GM23338 (cell line): ENCODE measurements around the gene TPH2. TPM values are rescaled to one million over a fixed set of nuclear protein-coding genes. Genes with fewer than 3 reads are reported as not detected.

Experiments used
- ATAC-seq: fragments of 200-7000 bp; cut with Tn5 transposase; 3 replicates; pipeline ENCODE4 v1.9.1; 2020
- DNase-seq: peaks from one replicate; pipeline ENCODE4 v3.0.0-alpha.2; 2015; ENCODE audit warnings: low spot score
- H2AFZ ChIP-seq: fragments of 200-600 bp; sonication (generic); 2 replicates; pipeline ENCODE4 v1.8.0; 2016; ENCODE audit warnings: antibody characterized with exemption, mild to moderate bottlenecking, moderate library complexity
- H3F3A ChIP-seq: fragments of 200-600 bp; sonication (generic); replicated peaks from 2 replicates; pipeline ENCODE4 v1.8.0; 2017; ENCODE audit warnings: antibody characterized with exemption, mixed run types, low read depth
- H3K27ac ChIP-seq: fragments of 200-600 bp; sonication (generic); 2 replicates; pipeline ENCODE4 v1.6.1; 2016; ENCODE audit warnings: low read depth
- H3K27me3 ChIP-seq: fragments of 200-600 bp; sonication (generic); 2 replicates; pipeline ENCODE4 v1.8.0; 2016; ENCODE audit warnings: mild to moderate bottlenecking, mixed run types, moderate library complexity; ENCODE audit not compliant: insufficient read depth
- H3K36me3 ChIP-seq: fragments of 200-600 bp; sonication (generic); 2 replicates; pipeline ENCODE4 v1.8.0; 2016; ENCODE audit warnings: mild to moderate bottlenecking; ENCODE audit not compliant: insufficient read depth
- H3K4me1 ChIP-seq: fragments of 200-600 bp; sonication (generic); 2 replicates; pipeline ENCODE4 v1.8.0; 2016; ENCODE audit warnings: mild to moderate bottlenecking, moderate library complexity; ENCODE audit not compliant: insufficient read depth
- H3K4me2 ChIP-seq: fragments of 200-600 bp; sonication (generic); 2 replicates; pipeline ENCODE4 v1.7.1; 2017; ENCODE audit warnings: mixed run types
- H3K4me3 ChIP-seq: fragments of 200-600 bp; sonication (generic); 2 replicates; pipeline ENCODE4 v1.6.1; 2016; ENCODE audit warnings: mixed run types
- H3K79me2 ChIP-seq: fragments of 200-600 bp; sonication (generic); replicated peaks from 2 replicates; pipeline ENCODE4 v1.8.0; 2017; ENCODE audit warnings: mild to moderate bottlenecking; ENCODE audit not compliant: insufficient read depth
- H3K9me2 ChIP-seq: fragments of 200-600 bp; sonication (generic); 2 replicates; pipeline ENCODE4 v1.8.0; 2017; ENCODE audit not compliant: insufficient read depth
- H4K20me1 ChIP-seq: fragments of 200-600 bp; sonication (generic); replicated peaks from 2 replicates; pipeline ENCODE4 v1.8.0; 2017; ENCODE audit warnings: mild to moderate bottlenecking; ENCODE audit not compliant: insufficient read depth
- H3K27ac Mint-ChIP-seq: 2 replicates; pipeline ENCODE4 v1.8.0; 2020; ENCODE audit warnings: inconsistent platforms, mild to moderate bottlenecking, moderate library complexity, mixed read lengths
- H3K27me3 Mint-ChIP-seq: 3 replicates; pipeline ENCODE4 v1.8.0; 2022; ENCODE audit warnings: low read depth, mild to moderate bottlenecking, moderate library complexity, mixed read lengths, inconsistent platforms; ENCODE audit not compliant: insufficient read depth, poor library complexity
- H3K36me3 Mint-ChIP-seq: 3 replicates; pipeline ENCODE4 v1.8.0; 2021; ENCODE audit warnings: low read depth, mild to moderate bottlenecking, inconsistent platforms, moderate library complexity, mixed read lengths
- H3K4me1 Mint-ChIP-seq: 3 replicates; pipeline ENCODE4 v1.8.0; 2020; ENCODE audit warnings: mild to moderate bottlenecking, inconsistent platforms, mixed read lengths
- H3K4me3 Mint-ChIP-seq: 3 replicates; pipeline ENCODE4 v1.8.0; 2021; ENCODE audit warnings: moderate library complexity, mild to moderate bottlenecking, inconsistent platforms, mixed read lengths
- H3K9me3 Mint-ChIP-seq: 3 replicates; pipeline ENCODE4 v1.8.0; 2020; ENCODE audit warnings: moderate library complexity, mild to moderate bottlenecking, inconsistent platforms, mixed read lengths
- EZH2phosphoT487 ChIP-seq: fragments of 200-600 bp; sonication (generic); IDR thresholded peaks from one replicate; pipeline ENCODE4 v1.8.1; 2018; ENCODE audit warnings: antibody characterized with exemption; ENCODE audit not compliant: unreplicated experiment
- JUNB ChIP-seq: IDR thresholded peaks from one replicate; pipeline ENCODE4 v1.6.1; 2016; ENCODE audit warnings: antibody characterized with exemption; ENCODE audit not compliant: unreplicated experiment
- polyA plus RNA-seq: library from polyadenylated mRNA; unstranded; fragments of >200 nt; fragmentation: Nextera tagmentation; extraction: Ambion mirVana; gene quantifications from 2 replicates; pipeline ENCODE4 v1.2.1, GENCODE V29; 2016
- total RNA-seq: library from RNA; depleted of rRNA; stranded (reverse); fragments of >200 nt; shearing (Covaris generic); gene quantifications from 2 replicates; pipeline ENCODE4 v1.2.3, GENCODE V29; 2014
- TF ChIP-seq, protein P1 (sequence below): fragments of 250-450 bp; sonication (Bioruptor Pico); IDR thresholded peaks from 2 replicates; pipeline ENCODE4 v1.5.0; 2020; ENCODE audit warnings: mild to moderate bottlenecking, moderate library complexity
- TF ChIP-seq, protein P2 (sequence below): IDR thresholded peaks from 2 replicates; pipeline ENCODE4 v1.6.1; 2016; ENCODE audit warnings: antibody characterized with exemption
- TF ChIP-seq, protein P3 (sequence below): IDR thresholded peaks from one replicate; pipeline ENCODE4 v1.6.1; 2018; ENCODE audit warnings: antibody characterized with exemption; ENCODE audit not compliant: unreplicated experiment
- TF ChIP-seq, protein P4 (sequence below), 2 experiments: fragments of 200-600 bp in 1 of 2; sonication (generic) in 1 of 2; conservative IDR thresholded peaks; 2 replicates each; pipeline versions ENCODE4 v1.5.1 to v1.6.1; 2016 to 2017; ENCODE audit warnings: antibody characterized with exemption in 2 of 2, low read depth in 2 of 2, mild to moderate bottlenecking in 2 of 2, moderate library complexity in 1 of 2

TPH2 gene
- total and polyA plus RNA-seq, 2 experiments from 2014 or later = 0.94 to 1.4 TPM

DNA sequence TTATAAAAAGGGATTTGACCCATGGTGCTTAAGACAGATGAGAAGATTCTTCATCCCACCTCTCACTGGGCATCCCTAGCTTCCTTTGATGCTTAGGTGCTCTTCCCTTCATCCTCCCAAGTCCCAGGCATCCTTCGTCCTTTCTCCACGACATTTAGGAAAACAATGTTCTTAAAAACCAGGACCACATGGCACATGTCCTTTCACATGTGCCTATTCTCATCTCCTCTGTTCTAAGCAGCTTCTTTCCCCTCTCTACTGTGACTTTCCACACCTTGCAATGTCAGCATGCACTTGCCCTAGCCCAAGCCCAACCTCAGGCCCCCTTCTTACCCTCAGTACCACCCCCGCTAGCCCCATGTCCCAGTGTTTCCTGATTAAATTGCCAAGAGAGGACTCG, 12.2 kb downstream of the TPH2 start (continued):
- TF ChIP-seq, protein P1, sequence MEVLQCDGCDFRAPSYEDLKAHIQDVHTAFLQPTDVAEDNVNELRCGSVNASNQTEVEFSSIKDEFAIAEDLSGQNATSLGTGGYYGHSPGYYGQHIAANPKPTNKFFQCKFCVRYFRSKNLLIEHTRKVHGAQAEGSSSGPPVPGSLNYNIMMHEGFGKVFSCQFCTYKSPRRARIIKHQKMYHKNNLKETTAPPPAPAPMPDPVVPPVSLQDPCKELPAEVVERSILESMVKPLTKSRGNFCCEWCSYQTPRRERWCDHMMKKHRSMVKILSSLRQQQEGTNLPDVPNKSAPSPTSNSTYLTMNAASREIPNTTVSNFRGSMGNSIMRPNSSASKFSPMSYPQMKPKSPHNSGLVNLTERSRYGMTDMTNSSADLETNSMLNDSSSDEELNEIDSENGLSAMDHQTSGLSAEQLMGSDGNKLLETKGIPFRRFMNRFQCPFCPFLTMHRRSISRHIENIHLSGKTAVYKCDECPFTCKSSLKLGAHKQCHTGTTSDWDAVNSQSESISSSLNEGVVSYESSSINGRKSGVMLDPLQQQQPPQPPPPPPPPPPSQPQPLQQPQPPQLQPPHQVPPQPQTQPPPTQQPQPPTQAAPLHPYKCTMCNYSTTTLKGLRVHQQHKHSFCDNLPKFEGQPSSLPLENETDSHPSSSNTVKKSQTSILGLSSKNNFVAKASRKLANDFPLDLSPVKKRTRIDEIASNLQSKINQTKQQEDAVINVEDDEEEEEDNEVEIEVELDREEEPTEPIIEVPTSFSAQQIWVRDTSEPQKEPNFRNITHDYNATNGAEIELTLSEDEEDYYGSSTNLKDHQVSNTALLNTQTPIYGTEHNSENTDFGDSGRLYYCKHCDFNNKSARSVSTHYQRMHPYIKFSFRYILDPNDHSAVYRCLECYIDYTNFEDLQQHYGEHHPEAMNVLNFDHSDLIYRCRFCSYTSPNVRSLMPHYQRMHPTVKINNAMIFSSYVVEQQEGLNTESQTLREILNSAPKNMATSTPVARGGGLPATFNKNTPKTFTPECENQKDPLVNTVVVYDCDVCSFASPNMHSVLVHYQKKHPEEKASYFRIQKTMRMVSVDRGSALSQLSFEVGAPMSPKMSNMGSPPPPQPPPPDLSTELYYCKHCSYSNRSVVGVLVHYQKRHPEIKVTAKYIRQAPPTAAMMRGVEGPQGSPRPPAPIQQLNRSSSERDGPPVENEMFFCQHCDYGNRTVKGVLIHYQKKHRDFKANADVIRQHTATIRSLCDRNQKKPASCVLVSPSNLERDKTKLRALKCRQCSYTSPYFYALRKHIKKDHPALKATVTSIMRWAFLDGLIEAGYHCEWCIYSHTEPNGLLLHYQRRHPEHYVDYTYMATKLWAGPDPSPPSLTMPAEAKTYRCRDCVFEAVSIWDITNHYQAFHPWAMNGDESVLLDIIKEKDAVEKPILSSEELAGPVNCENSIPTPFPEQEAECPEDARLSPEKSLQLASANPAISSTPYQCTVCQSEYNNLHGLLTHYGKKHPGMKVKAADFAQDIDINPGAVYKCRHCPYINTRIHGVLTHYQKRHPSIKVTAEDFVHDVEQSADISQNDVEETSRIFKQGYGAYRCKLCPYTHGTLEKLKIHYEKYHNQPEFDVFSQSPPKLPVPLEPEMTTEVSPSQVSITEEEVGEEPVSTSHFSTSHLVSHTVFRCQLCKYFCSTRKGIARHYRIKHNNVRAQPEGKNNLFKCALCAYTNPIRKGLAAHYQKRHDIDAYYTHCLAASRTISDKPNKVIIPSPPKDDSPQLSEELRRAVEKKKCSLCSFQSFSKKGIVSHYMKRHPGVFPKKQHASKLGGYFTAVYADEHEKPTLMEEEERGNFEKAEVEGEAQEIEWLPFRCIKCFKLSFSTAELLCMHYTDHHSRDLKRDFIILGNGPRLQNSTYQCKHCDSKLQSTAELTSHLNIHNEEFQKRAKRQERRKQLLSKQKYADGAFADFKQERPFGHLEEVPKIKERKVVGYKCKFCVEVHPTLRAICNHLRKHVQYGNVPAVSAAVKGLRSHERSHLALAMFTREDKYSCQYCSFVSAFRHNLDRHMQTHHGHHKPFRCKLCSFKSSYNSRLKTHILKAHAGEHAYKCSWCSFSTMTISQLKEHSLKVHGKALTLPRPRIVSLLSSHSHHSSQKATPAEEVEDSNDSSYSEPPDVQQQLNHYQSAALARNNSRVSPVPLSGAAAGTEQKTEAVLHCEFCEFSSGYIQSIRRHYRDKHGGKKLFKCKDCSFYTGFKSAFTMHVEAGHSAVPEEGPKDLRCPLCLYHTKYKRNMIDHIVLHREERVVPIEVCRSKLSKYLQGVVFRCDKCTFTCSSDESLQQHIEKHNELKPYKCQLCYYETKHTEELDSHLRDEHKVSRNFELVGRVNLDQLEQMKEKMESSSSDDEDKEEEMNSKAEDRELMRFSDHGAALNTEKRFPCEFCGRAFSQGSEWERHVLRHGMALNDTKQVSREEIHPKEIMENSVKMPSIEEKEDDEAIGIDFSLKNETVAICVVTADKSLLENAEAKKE (CRISPR knock-in tag) = no peak

DNA sequence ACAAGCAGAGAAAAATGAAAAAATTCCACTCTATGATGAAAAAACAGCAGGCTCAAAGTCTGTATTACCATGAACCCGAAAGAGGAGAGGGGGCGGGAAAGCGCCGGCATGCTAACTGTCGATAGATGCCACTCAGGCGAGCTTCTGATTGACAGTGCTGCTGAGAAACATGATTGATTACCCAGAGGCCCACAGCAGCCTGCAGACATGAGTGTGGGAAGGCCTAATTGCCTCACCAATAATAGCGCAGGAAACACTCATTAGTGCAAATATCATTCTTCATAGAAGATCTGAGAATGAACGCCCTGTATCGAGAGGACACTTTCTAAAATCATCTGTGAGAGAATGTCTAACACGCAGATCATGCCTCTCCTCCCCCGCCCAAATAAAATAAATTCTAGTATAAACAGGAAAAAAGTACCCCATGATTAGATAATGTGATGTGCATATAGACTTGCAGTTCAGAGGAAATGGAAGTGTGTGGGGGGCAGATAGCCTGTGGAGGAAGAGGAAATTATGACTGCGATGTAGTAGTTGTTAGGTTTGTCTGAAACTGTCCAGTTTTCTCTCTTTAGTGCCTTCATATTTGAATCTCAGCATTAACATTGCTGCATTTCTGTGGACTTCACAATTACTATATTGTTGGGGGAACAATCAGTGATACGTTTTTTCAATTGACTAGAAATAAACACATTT, 15.6 kb downstream of the TPH2 start:
- Histone ChIP-seq H3K9me2 (no peaks in the 10 kb centered on the region; the same call in 1 of the 2 replicates), H3K4me2 (no peak overlapping the region), H3K36me3 (no peaks in the 10 kb centered on the region), H2AFZ (no peak overlapping the region), H3K27me3 (no peaks in the 10 kb centered on the region), H3K27ac (no peak overlapping the region), H3K4me3 (no peak overlapping the region), H3K79me2 (no peaks in the 10 kb centered on the region), H3K4me1 (peaks cover 39% of the 10 kb centered on the region), H3F3A (no peaks in the 10 kb centered on the region), H4K20me1 (no peaks in the 10 kb centered on the region)
- no peaks in the 10 kb centered on the region for H3K36me3 Mint-ChIP-seq
- H3K9me3 Mint-ChIP-seq = no peaks in the 10 kb centered on the region
- peaks cover 4% of the 10 kb centered on the region for H3K27me3 Mint-ChIP-seq
- DNase-seq (no peak), ATAC-seq (no peak)
- no peak overlapping the region for H3K4me3 Mint-ChIP-seq
- H3K27ac Mint-ChIP-seq = no peak overlapping the region; the same call in 1 of the 2 replicates
- H3K4me1 Mint-ChIP-seq = peaks cover 62% of the 10 kb centered on the region
- TF ChIP-seq, protein P2, sequence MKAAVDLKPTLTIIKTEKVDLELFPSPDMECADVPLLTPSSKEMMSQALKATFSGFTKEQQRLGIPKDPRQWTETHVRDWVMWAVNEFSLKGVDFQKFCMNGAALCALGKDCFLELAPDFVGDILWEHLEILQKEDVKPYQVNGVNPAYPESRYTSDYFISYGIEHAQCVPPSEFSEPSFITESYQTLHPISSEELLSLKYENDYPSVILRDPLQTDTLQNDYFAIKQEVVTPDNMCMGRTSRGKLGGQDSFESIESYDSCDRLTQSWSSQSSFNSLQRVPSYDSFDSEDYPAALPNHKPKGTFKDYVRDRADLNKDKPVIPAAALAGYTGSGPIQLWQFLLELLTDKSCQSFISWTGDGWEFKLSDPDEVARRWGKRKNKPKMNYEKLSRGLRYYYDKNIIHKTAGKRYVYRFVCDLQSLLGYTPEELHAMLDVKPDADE = no peak
- no peak for TF ChIP-seq JUNB
- TF ChIP-seq EZH2phosphoT487 = no peak
- TF ChIP-seq, protein P3, sequence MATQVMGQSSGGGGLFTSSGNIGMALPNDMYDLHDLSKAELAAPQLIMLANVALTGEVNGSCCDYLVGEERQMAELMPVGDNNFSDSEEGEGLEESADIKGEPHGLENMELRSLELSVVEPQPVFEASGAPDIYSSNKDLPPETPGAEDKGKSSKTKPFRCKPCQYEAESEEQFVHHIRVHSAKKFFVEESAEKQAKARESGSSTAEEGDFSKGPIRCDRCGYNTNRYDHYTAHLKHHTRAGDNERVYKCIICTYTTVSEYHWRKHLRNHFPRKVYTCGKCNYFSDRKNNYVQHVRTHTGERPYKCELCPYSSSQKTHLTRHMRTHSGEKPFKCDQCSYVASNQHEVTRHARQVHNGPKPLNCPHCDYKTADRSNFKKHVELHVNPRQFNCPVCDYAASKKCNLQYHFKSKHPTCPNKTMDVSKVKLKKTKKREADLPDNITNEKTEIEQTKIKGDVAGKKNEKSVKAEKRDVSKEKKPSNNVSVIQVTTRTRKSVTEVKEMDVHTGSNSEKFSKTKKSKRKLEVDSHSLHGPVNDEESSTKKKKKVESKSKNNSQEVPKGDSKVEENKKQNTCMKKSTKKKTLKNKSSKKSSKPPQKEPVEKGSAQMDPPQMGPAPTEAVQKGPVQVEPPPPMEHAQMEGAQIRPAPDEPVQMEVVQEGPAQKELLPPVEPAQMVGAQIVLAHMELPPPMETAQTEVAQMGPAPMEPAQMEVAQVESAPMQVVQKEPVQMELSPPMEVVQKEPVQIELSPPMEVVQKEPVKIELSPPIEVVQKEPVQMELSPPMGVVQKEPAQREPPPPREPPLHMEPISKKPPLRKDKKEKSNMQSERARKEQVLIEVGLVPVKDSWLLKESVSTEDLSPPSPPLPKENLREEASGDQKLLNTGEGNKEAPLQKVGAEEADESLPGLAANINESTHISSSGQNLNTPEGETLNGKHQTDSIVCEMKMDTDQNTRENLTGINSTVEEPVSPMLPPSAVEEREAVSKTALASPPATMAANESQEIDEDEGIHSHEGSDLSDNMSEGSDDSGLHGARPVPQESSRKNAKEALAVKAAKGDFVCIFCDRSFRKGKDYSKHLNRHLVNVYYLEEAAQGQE = no peak
- TF ChIP-seq, protein P4, sequence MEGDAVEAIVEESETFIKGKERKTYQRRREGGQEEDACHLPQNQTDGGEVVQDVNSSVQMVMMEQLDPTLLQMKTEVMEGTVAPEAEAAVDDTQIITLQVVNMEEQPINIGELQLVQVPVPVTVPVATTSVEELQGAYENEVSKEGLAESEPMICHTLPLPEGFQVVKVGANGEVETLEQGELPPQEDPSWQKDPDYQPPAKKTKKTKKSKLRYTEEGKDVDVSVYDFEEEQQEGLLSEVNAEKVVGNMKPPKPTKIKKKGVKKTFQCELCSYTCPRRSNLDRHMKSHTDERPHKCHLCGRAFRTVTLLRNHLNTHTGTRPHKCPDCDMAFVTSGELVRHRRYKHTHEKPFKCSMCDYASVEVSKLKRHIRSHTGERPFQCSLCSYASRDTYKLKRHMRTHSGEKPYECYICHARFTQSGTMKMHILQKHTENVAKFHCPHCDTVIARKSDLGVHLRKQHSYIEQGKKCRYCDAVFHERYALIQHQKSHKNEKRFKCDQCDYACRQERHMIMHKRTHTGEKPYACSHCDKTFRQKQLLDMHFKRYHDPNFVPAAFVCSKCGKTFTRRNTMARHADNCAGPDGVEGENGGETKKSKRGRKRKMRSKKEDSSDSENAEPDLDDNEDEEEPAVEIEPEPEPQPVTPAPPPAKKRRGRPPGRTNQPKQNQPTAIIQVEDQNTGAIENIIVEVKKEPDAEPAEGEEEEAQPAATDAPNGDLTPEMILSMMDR (conservative IDR thresholded peaks at IDR 0.05; ENCODE audit: low read depth in 2 of 2) = no peak
